GM19193 (cell line): ENCODE data around the gene VTI1B.

Experiments used
- POLR2A ChIP-seq: IDR thresholded peaks from 4 replicates; pipeline ENCODE4 v1.6.1; 2011; ENCODE audit not compliant: insufficient read depth, insufficient read length; ENCODE audit errors: extremely low read depth

VTI1B gene

DNA sequence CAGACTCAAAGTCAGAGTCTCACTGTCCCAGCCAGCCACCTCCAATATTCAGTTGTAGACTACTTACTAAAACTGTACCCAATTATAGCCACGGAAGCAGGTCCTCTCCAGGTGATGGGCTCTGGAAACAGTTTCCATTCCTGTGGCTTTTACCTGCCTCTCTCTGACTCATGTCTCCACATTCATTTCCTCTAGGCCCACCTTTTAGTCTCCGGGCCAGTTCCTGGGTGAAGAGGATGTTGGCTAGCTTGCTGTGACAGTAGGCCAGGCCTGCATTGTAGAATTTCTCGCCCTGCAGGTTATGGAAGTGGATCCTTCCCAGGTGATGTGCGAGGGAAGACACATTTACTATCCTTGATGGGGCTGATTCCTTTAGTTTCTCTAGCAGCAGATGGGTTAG lies 15.6 kb upstream of the VTI1B start:
- TF ChIP-seq POLR2A: no peak

DNA sequence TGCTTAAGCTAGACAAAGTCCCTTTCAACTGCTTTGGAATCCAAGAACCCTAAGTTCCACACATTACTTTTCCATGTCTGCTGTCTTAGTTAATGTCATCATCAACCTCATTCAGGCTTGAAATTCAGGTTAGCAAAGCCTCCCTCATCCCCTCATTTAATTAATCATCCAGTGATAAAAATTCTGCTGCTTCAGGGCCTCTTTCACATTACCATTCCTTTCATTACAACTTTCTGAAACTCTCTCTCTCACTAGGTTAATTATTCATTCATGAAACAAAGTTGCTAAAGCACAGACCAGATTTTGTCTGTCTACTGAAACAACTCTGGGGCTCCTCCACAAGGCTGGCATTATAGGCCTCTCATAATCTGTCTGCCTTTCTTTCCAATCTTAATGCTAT lies 9.4 kb upstream of the VTI1B start:
- TF ChIP-seq POLR2A: no peak

- TF ChIP-seq POLR2A: no peak
Measured at GRCh38 chr14:67680941-67681340, 6.5 kb upstream of the VTI1B start.

GRCh38 chr14:67680121-67680602 lies 5.7 kb upstream of the VTI1B start:
- no peak for TF ChIP-seq POLR2A

DNA sequence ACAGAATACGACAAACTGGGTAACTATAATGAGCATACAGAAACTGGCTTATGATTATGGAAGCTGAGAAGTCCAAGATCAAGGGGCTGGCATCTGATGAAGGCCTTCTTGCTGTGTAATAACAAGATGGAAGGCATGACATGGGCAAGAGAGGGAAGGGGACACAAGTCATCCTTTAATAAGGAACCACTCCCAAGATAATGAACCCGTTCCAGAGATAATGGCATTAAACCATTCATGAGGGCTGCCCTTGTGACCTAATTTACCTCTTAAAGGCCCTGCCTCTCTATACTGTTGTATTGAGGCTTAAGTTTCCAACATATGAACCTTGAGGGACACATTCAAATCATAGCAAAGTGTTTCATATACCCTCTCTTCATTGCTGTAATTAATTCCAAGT lies 4.6 kb upstream of the VTI1B start:
- no peak for TF ChIP-seq POLR2A

DNA sequence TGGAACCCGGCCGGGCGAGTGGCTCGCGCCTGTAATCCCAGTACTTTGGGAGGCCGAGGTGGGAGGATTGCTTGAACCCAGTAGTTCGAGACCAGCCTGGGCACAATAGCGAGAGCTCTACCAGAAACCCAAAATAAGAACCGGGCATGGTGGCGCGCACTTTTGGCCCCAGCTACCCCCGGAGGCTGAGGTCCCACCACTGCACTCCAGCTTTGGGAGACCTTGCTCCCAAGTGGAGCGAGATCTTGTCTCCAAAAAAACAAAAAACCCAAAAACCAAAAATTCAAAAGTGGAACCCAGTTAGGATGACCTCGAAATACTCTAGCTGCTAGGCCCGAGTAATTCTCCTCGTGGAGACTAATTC lies 769 bp upstream of the VTI1B start:
- no peak for TF ChIP-seq POLR2A

DNA sequence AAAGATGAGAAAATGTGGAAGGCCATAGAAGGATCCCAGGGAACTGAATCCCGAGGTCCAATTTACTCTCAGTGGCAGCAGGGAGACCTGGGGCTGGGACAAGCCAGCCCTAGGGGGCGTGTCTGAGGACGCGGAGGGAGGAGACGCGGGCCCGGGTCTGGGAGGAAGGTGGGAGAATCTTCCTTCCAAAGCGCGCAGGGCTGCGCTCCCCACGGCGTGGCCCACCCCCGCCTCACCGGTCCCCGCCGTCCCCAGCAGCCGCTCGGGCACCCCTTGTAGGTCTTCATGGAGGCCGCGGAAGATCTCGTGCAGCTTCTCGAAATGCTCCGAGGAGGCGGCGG lies 323 bp downstream of the VTI1B start:
- TF ChIP-seq POLR2A: no peak

- TF ChIP-seq POLR2A: no peak
Measured at GRCh38 chr14:67673451-67673850, 981 bp downstream of the VTI1B start.

GRCh38 chr14:67668559-67668958 lies 5.9 kb downstream of the VTI1B start:
- TF ChIP-seq POLR2A: no peak

DNA sequence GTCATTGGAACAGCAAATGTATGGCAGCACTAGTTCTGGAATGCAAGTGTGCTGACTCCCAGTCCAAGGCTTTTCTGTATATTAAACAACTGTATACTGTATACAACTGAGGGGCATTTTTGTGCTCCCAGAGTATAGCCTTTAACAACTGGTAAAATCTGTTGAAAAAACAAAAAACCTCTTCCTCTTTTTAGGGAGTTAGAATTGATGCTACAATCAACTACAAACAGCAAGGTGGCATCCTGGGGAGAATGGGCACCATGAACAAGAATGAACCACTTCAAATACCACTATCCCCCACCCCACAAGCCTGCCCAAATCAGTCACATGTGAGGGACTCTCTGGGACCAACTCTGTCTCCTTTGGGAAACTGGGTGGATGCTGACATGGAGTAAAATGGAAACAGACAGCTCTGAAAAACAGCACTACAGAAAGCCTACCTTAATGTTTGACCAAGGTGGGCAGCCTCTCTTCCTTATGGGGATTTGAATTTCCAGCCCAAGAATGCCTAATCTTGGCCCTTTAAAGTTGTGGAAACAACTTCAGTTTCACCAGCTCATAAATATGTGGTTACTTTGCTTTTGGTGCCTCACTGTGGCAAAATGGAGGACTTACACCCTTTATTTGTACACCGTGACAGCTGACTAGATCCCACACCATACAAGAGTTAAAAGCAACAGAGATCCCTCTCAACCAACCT lies 7.5 kb downstream of the VTI1B start:
- no peak for TF ChIP-seq POLR2A

- no peak for TF ChIP-seq POLR2A
Measured at GRCh38 chr14:67665868-67666267, 8.6 kb downstream of the VTI1B start.

- no peak for TF ChIP-seq POLR2A
Measured at GRCh38 chr14:67663633-67664032, 10.8 kb downstream of the VTI1B start.

DNA sequence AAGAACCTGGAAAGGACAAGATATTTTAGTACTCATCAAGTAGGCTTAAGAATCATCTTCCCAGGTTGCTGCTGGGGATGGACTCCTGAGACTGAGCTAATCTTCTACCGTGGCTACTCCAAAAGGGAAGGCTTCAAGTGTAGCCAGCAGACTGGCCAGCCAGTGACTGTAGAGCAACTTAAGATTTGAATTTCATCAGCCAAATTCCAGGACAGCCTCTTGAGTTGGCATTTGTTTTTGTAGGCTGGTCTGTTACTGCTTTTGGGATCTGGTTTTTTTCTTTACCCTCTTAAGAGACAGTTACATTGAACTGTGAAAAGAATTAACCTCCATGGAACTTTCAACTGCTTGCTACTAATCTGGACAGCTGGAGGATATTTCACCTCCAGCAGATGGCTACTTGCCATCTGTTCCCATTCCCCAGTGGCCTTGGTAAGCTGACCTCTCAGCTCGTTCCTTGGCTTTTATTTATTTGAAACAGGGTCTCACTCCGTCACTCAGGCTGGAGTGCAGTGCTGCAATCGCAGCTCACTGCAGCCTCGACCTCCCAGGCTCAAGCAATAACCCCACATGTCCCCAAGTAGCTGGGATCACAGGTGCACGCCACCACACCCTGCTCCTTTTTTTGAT lies 20.7 kb downstream of the VTI1B start:
- no peak for TF ChIP-seq POLR2A

DNA sequence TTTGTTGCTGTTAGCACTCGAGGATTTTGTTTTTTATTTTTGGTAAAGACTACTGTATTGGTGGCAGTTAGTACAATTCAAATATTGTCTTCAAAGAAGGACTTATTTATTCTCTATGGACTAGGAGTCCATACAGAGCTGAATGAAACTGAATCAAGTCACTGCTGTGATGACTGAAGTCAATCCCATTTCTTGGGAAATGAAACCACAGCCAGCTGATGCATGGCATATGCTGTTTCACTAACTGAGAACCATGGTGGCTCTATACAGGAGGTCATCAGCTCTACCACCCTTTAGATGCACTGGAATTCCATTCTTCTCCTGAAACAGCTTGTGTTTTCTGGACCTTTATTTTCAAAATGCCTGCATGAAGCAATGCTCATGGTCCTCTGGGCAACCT lies 22.2 kb downstream of the VTI1B start:
- no peak for TF ChIP-seq POLR2A

DNA sequence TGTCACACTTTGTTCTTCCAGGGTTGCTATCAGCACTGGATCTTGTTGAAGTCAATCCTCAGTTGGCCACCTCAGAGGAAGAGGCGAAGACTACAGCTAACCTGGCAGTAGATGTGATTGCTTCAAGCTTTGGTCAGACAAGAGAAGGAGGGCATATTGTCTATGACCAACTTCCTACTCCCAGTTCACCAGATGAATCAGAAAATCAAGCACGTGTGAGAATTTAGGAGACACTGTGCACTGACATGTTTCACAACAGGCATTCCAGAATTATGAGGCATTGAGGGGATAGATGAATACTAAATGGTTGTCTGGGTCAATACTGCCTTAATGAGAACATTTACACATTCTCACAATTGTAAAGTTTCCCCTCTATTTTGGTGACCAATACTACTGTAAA lies 23.7 kb downstream of the VTI1B start:
- no peak for TF ChIP-seq POLR2A

DNA sequence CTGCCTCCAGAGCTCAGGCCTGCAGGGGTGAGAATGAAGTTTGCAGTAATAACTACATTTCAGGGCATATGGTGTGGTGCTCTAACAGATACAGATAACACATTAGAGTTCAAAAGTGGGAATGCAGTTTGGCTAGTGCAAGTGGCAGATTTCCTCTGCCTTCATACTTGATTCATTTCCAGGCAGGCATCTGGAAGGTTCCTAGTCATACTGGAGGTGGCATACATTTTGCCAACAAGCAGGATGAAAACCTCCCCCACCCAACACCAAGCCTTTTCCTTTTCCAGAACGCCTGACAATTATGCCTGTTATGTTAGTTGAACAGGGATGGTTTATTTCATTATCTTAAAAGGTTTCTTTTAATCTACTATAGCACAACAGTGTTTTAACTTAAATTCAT lies 24.3 kb downstream of the VTI1B start:
- no peak for TF ChIP-seq POLR2A

DNA sequence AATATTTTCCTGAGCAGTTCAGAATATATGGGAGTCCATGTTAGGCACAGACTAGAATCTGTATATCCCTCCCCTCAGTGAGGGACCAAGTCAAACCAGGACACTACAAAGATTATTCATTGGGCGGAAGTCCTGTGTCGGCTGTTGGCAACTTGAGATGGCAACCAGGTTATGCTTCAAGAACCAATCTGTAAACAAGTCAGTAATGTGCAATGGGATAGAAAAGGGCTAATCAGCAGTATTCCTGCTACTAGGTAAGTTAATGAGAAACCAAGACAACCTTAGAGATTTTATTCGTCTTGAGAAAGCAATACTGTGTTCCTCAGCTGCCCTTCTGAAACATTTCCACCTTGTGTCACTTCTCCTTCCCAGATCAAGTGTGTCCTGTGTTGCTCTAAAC lies 28.3 kb downstream of the VTI1B start:
- no peak for TF ChIP-seq POLR2A
